Body of pancreas (tissue), 4 donors: ENCODE data around the gene NPTX2.

Source experiments
- CTCF ChIP-seq, 7 experiments: fragments of 450-650 bp in 4 of 7; fragments of 200-600 bp in 3 of 7; sonication (generic) in 3 of 7; IDR thresholded peaks; one replicate each; pipeline ENCODE4 v1.5.1; 2016 to 2019; ENCODE audit warnings: antibody characterized with exemption in 7 of 7
- POLR2A ChIP-seq, 3 donors: fragments of 450-650 bp; IDR thresholded peaks; one replicate each; pipeline ENCODE4 v1.6.1; 2016; ENCODE audit warnings: antibody characterized with exemption in 3 of 3, mild to moderate bottlenecking in 2 of 3

- no peak for TF ChIP-seq CTCF (IDR thresholded peaks at IDR 0.05)
- TF ChIP-seq POLR2A (IDR thresholded peaks at IDR 0.05), result no peak
These were observed 41.2 kb upstream of the NPTX2 start for GRCh38 chr7:98575878-98576277.
